Testis (tissue), 3 donors: ENCODE measurements around the gene HMCN2. TPM values are rescaled to one million over a fixed set of nuclear protein-coding genes. Genes with fewer than 3 reads are reported as not detected.

Experiments
- DNase-seq: peaks from one replicate; pipeline ENCODE4 v3.0.0-alpha.2; 2019
- H3K27ac ChIP-seq, 2 donors: fragments of 200-600 bp; sonication (generic); one replicate each; pipeline ENCODE4 v1.5.1; 2019
- H3K27me3 ChIP-seq: fragments of 200-600 bp; sonication (generic); one replicate; pipeline ENCODE4 v1.5.1; 2019
- H3K36me3 ChIP-seq: fragments of 200-600 bp; sonication (generic); one replicate; pipeline ENCODE4 v1.5.1; 2017; ENCODE audit warnings: low read depth; ENCODE audit errors: missing control alignments
- H3K4me1 ChIP-seq: fragments of 200-600 bp; sonication (generic); one replicate; pipeline ENCODE4 v1.5.1; 2019
- H3K4me3 ChIP-seq, 2 donors: fragments of 200-600 bp; sonication (generic); one replicate each; pipeline ENCODE4 v1.5.1; 2017 to 2019
- H3K9me3 ChIP-seq: fragments of 200-600 bp; sonication (generic); one replicate; pipeline ENCODE4 v1.5.1; 2017
- CTCF ChIP-seq, 3 experiments: fragments of 450-650 bp in 2 of 3; fragments of 200-600 bp in 1 of 3; sonication (generic) in 1 of 3; IDR thresholded peaks; one replicate each; pipeline ENCODE4 v1.5.1; 2016 to 2019; ENCODE audit warnings: antibody characterized with exemption in 3 of 3, mild to moderate bottlenecking in 2 of 3, moderate library complexity in 1 of 3
- POLR2A ChIP-seq: fragments of 450-650 bp; IDR thresholded peaks from one replicate; pipeline ENCODE4 v1.6.1; 2017; ENCODE audit warnings: antibody characterized with exemption, mild to moderate bottlenecking, moderate library complexity
- WGBS, 2 donors: methylation state at CpG; one replicate each; pipeline ENCODE4 v1.1.5; 2018; 5-methylcytosine and 5-hydroxymethylcytosine counted together
- intact Hi-C: fragments of 100-400 bp; cut with DNase I; formaldehyde crosslinking; loops from one replicate; pipeline ENCODE4 v1.15.1; 2023; ENCODE audit warnings: low total_unique reads
- polyA plus RNA-seq: library from polyadenylated mRNA; stranded (reverse); fragments of 350-450 nt; fragmentation: Illumina TruSeq; extraction: RNeasy Lipid Tissue Mini Kit (QIAGEN cat#74804); gene quantifications from one replicate; pipeline ENCODE4 v1.2.3, GENCODE V29; 2014; ENCODE audit warnings: low read depth, low replicate concordance; ENCODE audit not compliant: insufficient read depth
- total RNA-seq, 2 donors: library from RNA; depleted of rRNA; stranded (reverse); fragments of >200 nt; gene quantifications; one replicate each; pipeline ENCODE4 v1.2.3, GENCODE V29; 2016

HMCN2 gene
- total and polyA plus RNA-seq, 3 donors from 2014 or later, result 10.2 to 17.7 (median 15.5) TPM

DNA sequence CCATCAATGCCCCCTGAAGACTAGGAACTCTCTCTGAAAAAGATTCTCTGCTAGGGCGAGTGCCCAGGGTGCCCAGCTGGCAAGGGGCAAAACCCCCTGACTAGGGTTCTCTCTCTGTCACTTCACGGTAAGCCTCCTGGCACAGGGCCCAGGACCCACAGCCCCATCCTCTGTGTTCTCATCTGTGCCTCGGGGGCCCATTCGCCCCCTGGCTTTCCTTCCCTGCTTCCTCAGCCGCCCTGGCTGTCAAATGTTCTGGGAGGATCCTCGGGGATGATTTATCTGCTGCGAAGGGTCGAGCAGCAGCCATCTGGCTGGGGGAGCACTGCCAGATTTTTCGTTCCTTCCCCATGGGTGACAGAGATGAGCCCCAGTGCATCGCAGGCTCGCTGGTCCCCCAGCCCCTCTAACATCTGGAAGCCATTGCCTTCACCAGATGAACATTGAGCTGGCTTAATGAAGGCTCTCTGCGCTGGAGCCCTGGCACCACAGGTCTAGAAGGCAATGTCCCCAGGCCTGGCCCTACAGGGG, 24.2 kb downstream of the HMCN2 start:
- TF ChIP-seq CTCF (IDR thresholded peaks at IDR 0.05) (no peak), POLR2A (no peak)
- no peak overlapping the region for H3K27ac ChIP-seq
- DNase-seq, result no peak
- H3K4me3 ChIP-seq, result no peak overlapping the region
- H3K27me3 ChIP-seq, result no peaks in the 10 kb centered on the region
- H3K4me1 ChIP-seq, result no peaks in the 10 kb centered on the region
- H3K9me3 ChIP-seq, result no peaks in the 10 kb centered on the region
- WGBS, 2 donors, result 45 to 61% methylated on average over 12 of the region's 12 CpGs
- no peaks in the 10 kb centered on the region for H3K36me3 ChIP-seq
- intact Hi-C loops, result no loop called here

GRCh38 chr9:130290291-130291181, 25.0 kb downstream of the HMCN2 start:
- no peak for TF ChIP-seq POLR2A
- TF ChIP-seq CTCF (IDR thresholded peaks at IDR 0.05), result no peak
- Histone ChIP-seq H3K27me3 (no peaks in the 10 kb centered on the region), H3K4me3 (no peak overlapping the region), H3K27ac (no peak overlapping the region), H3K9me3 (no peaks in the 10 kb centered on the region), H3K36me3 (no peaks in the 10 kb centered on the region), H3K4me1 (no peaks in the 10 kb centered on the region)
- no peak for DNase-seq
- intact Hi-C loops, result no loop called here
- WGBS, 2 donors, result 51 to 55% methylated on average over 12 to 13 of the region's 13 CpGs

- TF ChIP-seq POLR2A (no peak), CTCF (IDR thresholded peaks at IDR 0.05) (no peak)
- no peaks in the 10 kb centered on the region for H3K4me1 ChIP-seq
- WGBS, 2 donors, result 79 to 80% methylated on average over 5 of the region's 5 CpGs
Measured at GRCh38 chr9:130291474-130291873, 25.9 kb downstream of the HMCN2 start.

DNA sequence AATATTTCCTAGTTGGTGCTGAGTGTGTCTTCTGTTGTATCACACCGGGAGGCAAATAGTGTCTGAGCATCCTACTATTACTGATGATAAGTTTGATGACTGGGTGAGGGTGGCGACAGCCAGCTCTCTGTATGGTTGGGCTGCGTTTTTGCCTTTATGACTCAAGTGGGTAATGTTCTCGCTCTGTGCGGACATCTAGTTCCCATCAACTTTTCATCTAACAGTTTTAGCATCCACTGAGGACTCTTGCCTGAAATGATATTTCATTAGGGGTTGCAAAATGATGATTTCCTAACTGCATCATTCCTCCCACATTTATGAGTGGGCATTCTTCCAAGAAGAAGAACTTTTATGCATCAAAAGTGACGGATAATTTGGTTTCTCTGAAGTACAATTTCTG, 26.5 kb downstream of the HMCN2 start:
- Histone ChIP-seq H3K27me3 (no peaks in the 10 kb centered on the region), H3K4me3 (no peak overlapping the region), H3K9me3 (no peaks in the 10 kb centered on the region), H3K36me3 (no peaks in the 10 kb centered on the region), H3K27ac (no peak overlapping the region), H3K4me1 (no peaks in the 10 kb centered on the region)
- intact Hi-C loops, result no loop called here
- DNase-seq, result no peak
- TF ChIP-seq CTCF (IDR thresholded peaks at IDR 0.05), result no peak
- no peak for TF ChIP-seq POLR2A
- WGBS, 2 donors, result 56 to 57% methylated on average over 6 of the region's 6 CpGs

More at GRCh38 chr9:130291474-130291873, 25.9 kb downstream of the HMCN2 start:
- Histone ChIP-seq H3K27ac (no peak overlapping the region), H3K27me3 (no peaks in the 10 kb centered on the region), H3K9me3 (no peaks in the 10 kb centered on the region), H3K4me3 (no peak overlapping the region), H3K36me3 (no peaks in the 10 kb centered on the region)
- no peak for DNase-seq
- intact Hi-C loops, result no loop called here
